ENCODE measurements around the gene MYMK.

DNA sequence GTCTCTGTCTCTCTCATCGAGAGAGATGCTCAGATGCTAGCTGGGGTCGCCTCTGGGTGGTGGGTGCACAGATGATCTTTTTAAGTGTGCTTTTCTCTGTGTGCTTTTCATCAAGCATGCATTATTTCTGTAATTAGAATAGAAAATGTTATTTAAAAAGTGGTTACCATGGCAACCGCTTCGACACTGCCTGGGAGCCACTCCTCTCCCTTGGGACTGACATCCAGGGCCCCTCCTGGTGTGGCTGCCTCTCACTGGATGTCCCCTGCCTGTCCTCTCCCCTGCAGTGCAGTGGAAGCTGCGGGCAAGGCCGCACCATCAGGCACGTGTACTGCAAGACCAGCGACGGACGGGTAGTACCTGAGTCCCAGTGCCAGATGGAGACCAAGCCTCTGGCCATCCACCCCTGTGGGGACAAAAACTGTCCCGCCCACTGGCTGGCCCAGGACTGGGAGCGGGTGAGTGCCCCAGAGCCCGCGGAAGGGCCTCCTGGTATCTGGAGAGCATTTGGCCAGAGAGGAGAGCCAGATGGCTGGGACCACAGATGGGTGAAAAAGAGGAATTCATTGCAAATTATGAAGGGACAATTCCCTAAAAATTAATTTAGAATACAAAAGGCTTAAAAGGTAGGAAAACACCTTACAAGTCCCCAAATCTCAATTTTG is 44.5 kb upstream of the MYMK start:
- no peak for TF ChIP-seq CTCF (IDR thresholded peaks at IDR 0.05)
- no peak for TF ChIP-seq POLR2A (IDR thresholded peaks at IDR 0.05)

All from esophagus squamous epithelium (tissue), 4 donors.